Measurements from ENCODE around the gene FBXL7. TPM values are rescaled to one million over a fixed set of nuclear protein-coding genes. Genes with fewer than 3 reads are reported as not detected.

The FBXL7 gene
- total RNA-seq, 2 experiments from 2014 or later, result not detected

- intact Hi-C loops (cut with DNase I, micrococcal nuclease), result no loop called here
- no peak overlapping the region for H3K27ac ChIP-seq (ENCODE audit: low read depth in 1 of 2, low read length in 2 of 2)
- ChIA-PET CTCF (no interaction called here), POLR2A (no interaction called here)
- ATAC-seq (ENCODE audit: poor library complexity) (no peak), DNase-seq (no peak)
- Mint-ChIP-seq H3K4me3 (no peak overlapping the region), H3K4me1 (ENCODE audit: low read depth) (no peaks in the 10 kb centered on the region), H3K36me3 (ENCODE audit: low read depth) (no peaks in the 10 kb centered on the region), H3K27me3 (no peaks in the 10 kb centered on the region), H3K27ac (no peak overlapping the region), H3K9me3 (peaks cover 18% of the 10 kb centered on the region)
- peaks cover 0 to 5% of the 10 kb centered on the region in 2 experiments for H3K9me3 ChIP-seq (ENCODE audit: control insufficient read depth in 1 of 2, insufficient read depth in 1 of 2, low read length in 2 of 2)
- H3K4me3 ChIP-seq (ENCODE audit: low read length), result no peak overlapping the region
- H3K4me1 ChIP-seq (ENCODE audit: insufficient read depth, low read length), result no peaks in the 10 kb centered on the region
- no peaks in the 10 kb centered on the region for H3K27me3 ChIP-seq (ENCODE audit: control insufficient read depth in 1 of 2, insufficient read depth in 2 of 2, low read length in 2 of 2)
- no peaks in the 10 kb centered on the region for H3K36me3 ChIP-seq (ENCODE audit: insufficient read depth, low read length)
- TF ChIP-seq, protein P1, sequence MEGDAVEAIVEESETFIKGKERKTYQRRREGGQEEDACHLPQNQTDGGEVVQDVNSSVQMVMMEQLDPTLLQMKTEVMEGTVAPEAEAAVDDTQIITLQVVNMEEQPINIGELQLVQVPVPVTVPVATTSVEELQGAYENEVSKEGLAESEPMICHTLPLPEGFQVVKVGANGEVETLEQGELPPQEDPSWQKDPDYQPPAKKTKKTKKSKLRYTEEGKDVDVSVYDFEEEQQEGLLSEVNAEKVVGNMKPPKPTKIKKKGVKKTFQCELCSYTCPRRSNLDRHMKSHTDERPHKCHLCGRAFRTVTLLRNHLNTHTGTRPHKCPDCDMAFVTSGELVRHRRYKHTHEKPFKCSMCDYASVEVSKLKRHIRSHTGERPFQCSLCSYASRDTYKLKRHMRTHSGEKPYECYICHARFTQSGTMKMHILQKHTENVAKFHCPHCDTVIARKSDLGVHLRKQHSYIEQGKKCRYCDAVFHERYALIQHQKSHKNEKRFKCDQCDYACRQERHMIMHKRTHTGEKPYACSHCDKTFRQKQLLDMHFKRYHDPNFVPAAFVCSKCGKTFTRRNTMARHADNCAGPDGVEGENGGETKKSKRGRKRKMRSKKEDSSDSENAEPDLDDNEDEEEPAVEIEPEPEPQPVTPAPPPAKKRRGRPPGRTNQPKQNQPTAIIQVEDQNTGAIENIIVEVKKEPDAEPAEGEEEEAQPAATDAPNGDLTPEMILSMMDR (IDR thresholded peaks at IDR 0.05), result no peak
Measured at GRCh38 chr5:15529821-15530220, 29.8 kb downstream of the FBXL7 start.

DNA sequence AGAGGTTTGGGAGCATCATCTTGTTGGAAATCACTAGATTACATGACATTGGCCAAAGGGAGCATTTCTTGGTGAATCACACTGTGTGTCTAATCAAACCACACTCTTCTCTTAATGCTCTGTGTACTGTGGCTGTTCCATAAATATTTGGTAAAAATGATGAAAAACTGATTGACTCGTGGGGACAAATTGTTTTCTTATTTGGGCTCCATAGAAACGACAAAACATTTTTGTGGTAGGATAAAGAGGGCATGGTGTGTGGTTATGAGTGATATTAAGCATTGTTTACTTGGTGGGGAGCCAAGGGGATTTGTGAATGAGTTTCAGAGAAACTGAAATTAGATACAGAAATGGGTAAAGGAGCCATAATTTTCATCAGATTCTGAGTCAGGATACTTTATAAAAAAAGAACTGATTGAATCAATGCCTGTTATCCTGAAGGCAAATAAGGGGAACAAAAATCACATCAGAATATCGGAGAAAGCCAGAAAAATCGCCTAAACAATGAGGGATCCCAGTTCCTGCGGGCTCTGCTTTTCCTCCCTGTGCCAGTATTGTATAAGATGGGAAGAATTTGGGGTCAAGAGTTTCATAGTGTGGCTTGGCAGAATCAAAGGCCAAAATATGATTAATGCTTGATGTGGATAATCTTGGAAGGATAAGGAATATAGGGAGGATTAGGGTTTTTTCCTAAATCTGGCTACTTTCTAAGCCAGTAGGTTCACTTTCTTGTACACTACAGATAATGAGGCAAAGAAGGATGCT, 33.3 kb downstream of the FBXL7 start:
- POLR2A ChIA-PET, result no interaction called here
- no peaks in the 10 kb centered on the region for H3K27me3 Mint-ChIP-seq
- Histone ChIP-seq H3K27ac (ENCODE audit: low read depth in 1 of 2, low read length in 2 of 2) (no peak overlapping the region), H3K4me3 (ENCODE audit: low read length) (no peak overlapping the region), H3K27me3 (ENCODE audit: control insufficient read depth in 1 of 2, insufficient read depth in 2 of 2, low read length in 2 of 2) (no peaks in the 10 kb centered on the region), H3K9me3 (ENCODE audit: control insufficient read depth in 1 of 2, insufficient read depth in 1 of 2, low read length in 2 of 2) (peaks cover 2 to 11% of the 10 kb centered on the region in 2 experiments), H3K4me1 (ENCODE audit: insufficient read depth, low read length) (no peaks in the 10 kb centered on the region), H3K36me3 (ENCODE audit: insufficient read depth, low read length) (no peaks in the 10 kb centered on the region)
- H3K4me3 Mint-ChIP-seq, result no peak overlapping the region
- ATAC-seq (ENCODE audit: poor library complexity), result no peak
- TF ChIP-seq, protein P1 (IDR thresholded peaks at IDR 0.05), result no peak
- CTCF ChIA-PET, result no interaction called here
- H3K4me1 Mint-ChIP-seq (ENCODE audit: low read depth), result no peaks in the 10 kb centered on the region
- H3K27ac Mint-ChIP-seq, result no peak overlapping the region
- intact Hi-C loops (cut with DNase I, micrococcal nuclease), result no loop called here
- H3K36me3 Mint-ChIP-seq (ENCODE audit: low read depth), result no peaks in the 10 kb centered on the region
- DNase-seq, result no peak
- H3K9me3 Mint-ChIP-seq, result peaks cover 14% of the 10 kb centered on the region

GRCh38 chr5:15535938-15536337, 36.0 kb downstream of the FBXL7 start:
- Histone ChIP-seq H3K4me1 (ENCODE audit: insufficient read depth, low read length) (no peaks in the 10 kb centered on the region), H3K9me3 (ENCODE audit: control insufficient read depth in 1 of 2, insufficient read depth in 1 of 2, low read length in 2 of 2) (peaks cover 4 to 6% of the 10 kb centered on the region in 2 experiments), H3K36me3 (ENCODE audit: insufficient read depth, low read length) (no peaks in the 10 kb centered on the region), H3K27ac (ENCODE audit: low read depth in 1 of 2, low read length in 2 of 2) (no peak overlapping the region), H3K4me3 (ENCODE audit: low read length) (no peak overlapping the region), H3K27me3 (ENCODE audit: control insufficient read depth in 1 of 2, insufficient read depth in 2 of 2, low read length in 2 of 2) (no peaks in the 10 kb centered on the region)
- Mint-ChIP-seq H3K9me3 (peaks cover 16% of the 10 kb centered on the region), H3K36me3 (ENCODE audit: low read depth) (no peaks in the 10 kb centered on the region), H3K27ac (no peak overlapping the region), H3K4me3 (no peak overlapping the region), H3K4me1 (ENCODE audit: low read depth) (no peaks in the 10 kb centered on the region), H3K27me3 (no peaks in the 10 kb centered on the region)
- intact Hi-C loops (cut with DNase I, micrococcal nuclease), result no loop called here
- TF ChIP-seq, protein P1 (IDR thresholded peaks at IDR 0.05), result no peak
- DNase-seq, result no peak
- ChIA-PET POLR2A (no interaction called here), CTCF (no interaction called here)
- ATAC-seq (ENCODE audit: poor library complexity), result no peak
